WERI-Rb-1 (cell line): Measurements from ENCODE around the gene ELF5.

ENCODE experiments used
- DNase-seq: peaks from one replicate; pipeline ENCODE4 v3.0.0-alpha.2; 2020
- H3K27ac ChIP-seq: fragments of 250-450 bp; sonication (Bioruptor Pico); 2 replicates; pipeline ENCODE4 v1.5.1; 2020; ENCODE audit warnings: mild to moderate bottlenecking, moderate library complexity
- H3K27me3 ChIP-seq: fragments of 250-450 bp; sonication (Bioruptor Pico); 2 replicates; pipeline ENCODE4 v1.5.1; 2021; ENCODE audit warnings: mild to moderate bottlenecking, low read depth, moderate library complexity; ENCODE audit not compliant: insufficient read depth, severe bottlenecking
- H3K36me3 ChIP-seq: fragments of 250-450 bp; sonication (Bioruptor Pico); 2 replicates; pipeline ENCODE4 v1.5.1; 2020; ENCODE audit warnings: mild to moderate bottlenecking, moderate library complexity
- H3K4me3 ChIP-seq: 2 replicates; pipeline ENCODE4 v1.5.1; 2011; ENCODE audit warnings: low read depth, mild to moderate bottlenecking, control low read depth, low read length
- H3K9me3 ChIP-seq: fragments of 250-450 bp; sonication (Bioruptor Pico); 2 replicates; pipeline ENCODE4 v1.5.1; 2021; ENCODE audit warnings: mild to moderate bottlenecking, moderate library complexity; ENCODE audit not compliant: severe bottlenecking
- CTCF ChIP-seq: IDR thresholded peaks from 2 replicates; pipeline ENCODE4 v1.5.1; 2011; ENCODE audit warnings: low read depth, mild to moderate bottlenecking, control low read depth, inconsistent platforms, low read length

Gene ELF5

DNA sequence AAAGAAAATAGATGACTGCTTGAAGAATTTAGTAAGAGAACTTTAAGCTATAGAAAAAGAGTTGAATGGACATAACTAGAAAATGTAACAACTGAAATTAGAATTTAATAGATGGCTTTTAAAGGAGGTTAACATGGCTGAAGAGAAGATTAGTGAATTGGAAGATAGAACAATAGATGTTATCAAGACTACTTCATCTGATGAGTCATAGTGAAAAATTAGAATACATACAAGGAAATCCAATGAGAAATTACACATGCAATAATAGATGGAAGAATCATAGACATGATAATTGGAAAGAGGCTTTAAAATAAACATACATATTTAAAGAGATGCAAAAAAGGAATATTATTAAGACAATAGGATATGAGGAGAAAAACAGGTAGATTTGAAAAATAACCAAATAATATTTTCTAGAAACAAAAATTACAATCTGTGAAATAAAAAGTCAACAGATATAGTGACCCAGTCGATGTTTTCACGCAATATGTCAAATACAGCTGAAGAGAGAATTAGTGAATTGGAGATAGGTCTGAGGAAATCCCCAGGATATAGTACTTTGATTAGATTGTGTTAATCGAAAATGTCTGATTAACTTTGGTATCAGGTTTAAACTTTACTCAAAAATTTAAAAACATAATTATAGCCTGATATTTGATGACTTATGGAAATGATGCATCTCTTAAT lies 46.6 kb downstream of the ELF5 start:
- no peak for DNase-seq
- no peak for TF ChIP-seq CTCF
- Histone ChIP-seq H3K4me3 (no peak overlapping the region), H3K27me3 (no peaks in the 10 kb centered on the region), H3K27ac (no peak overlapping the region), H3K36me3 (peaks cover 47% of the 10 kb centered on the region), H3K9me3 (peaks cover 16% of the 10 kb centered on the region)

- Histone ChIP-seq H3K27ac (no peak overlapping the region), H3K27me3 (no peaks in the 10 kb centered on the region), H3K9me3 (peaks cover 16% of the 10 kb centered on the region), H3K4me3 (no peak overlapping the region), H3K36me3 (peaks cover 40% of the 10 kb centered on the region)
- TF ChIP-seq CTCF: no peak
- no peak for DNase-seq
Measured at GRCh38 chr11:34464591-34465051, 49.0 kb downstream of the ELF5 start.

DNA sequence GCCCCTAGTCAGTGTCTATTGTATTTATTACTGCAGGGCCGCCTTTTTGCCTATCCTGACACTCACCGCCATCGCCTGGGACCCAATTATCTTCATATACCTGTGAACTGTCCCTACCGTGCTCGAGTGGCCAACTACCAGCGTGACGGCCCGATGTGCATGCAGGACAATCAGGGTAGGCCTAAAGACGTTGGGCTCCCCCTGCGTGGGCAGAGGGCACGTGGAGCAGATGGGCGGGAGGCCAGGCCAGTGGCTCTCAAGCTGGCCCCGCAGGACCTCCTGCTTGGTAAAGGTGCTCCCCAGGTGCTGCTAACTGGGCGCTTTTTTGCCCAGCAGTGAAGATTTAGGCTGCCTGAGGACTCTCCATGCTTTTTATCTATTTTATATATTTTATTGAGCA lies 52.4 kb downstream of the ELF5 start:
- no peak overlapping the region for H3K27ac ChIP-seq
- peaks cover 48% of the 10 kb centered on the region for H3K36me3 ChIP-seq
- no peak overlapping the region for H3K4me3 ChIP-seq
- no peak for DNase-seq
- no peak for TF ChIP-seq CTCF
- H3K27me3 ChIP-seq: no peaks in the 10 kb centered on the region
- H3K9me3 ChIP-seq: peaks cover 5% of the 10 kb centered on the region

GRCh38 chr11:34460278-34460677 lies 53.3 kb downstream of the ELF5 start:
- Histone ChIP-seq H3K27ac (no peak overlapping the region), H3K4me3 (no peak overlapping the region), H3K36me3 (peaks cover 43% of the 10 kb centered on the region), H3K9me3 (peaks cover under 1% of the 10 kb centered on the region), H3K27me3 (no peaks in the 10 kb centered on the region)
- no peak for DNase-seq
- TF ChIP-seq CTCF: no peak

DNA sequence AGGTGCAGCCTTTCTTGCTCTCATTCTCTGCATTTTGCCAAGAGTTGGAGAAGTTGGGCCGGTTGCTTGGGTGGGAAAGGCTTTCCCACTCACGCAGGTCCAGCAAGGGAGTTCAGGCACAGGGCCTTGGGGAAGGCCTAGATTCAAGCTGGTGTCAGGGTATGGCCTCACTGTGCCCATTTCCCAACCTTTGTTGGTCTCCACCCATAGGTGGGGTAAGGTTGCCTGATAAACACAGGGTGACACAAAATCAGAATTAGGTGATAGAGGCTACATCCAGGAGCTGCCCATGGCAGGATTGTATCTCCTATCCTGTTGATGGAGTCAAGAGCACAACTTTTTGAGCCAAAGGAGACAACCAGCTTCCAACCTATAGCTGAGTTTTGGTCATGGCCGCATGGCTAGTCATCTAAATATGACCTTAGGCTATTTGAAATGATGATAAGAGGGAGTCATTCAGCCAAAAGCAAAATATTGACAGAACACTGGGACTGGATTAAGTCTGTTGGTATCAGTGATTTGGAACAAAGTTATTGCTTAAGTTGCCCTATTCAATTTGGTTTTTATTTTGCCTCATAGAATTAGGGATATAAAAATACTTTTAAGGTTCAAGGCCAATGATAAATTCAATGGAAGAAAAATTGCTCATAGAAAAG lies 54.0 kb downstream of the ELF5 start:
- Histone ChIP-seq H3K4me3 (no peak overlapping the region), H3K27me3 (no peaks in the 10 kb centered on the region), H3K36me3 (peaks cover 42% of the 10 kb centered on the region), H3K9me3 (no peaks in the 10 kb centered on the region), H3K27ac (no peak overlapping the region)
- DNase-seq: no peak
- TF ChIP-seq CTCF: no peak
